Measurements from ENCODE around the gene SLC26A5. TPM values are rescaled to one million over a fixed set of nuclear protein-coding genes. Genes with fewer than 3 reads are reported as not detected.

SLC26A5 gene
- total RNA-seq, 4 donors from 2014 or later: 0.20 to 0.42 TPM; not detected in 2

- TF ChIP-seq POLR2A (IDR thresholded peaks at IDR 0.05) (no peak), CTCF (IDR thresholded peaks at IDR 0.05) (no peak), EP300 (IDR thresholded peaks at IDR 0.05) (no peak)
- DNase-seq (ENCODE audit: low spot score in 2 of 2): no peak
- Histone ChIP-seq H3K9me3 (no peaks in the 10 kb centered on the region), H3K4me3 (no peak overlapping the region), H3K4me1 (no peaks in the 10 kb centered on the region), H3K27ac (no peak overlapping the region), H3K27me3 (no peaks in the 10 kb centered on the region), H3K36me3 (no peaks in the 10 kb centered on the region)
- WGBS, 2 donors: 91 to 95% methylated on average over 5 of the region's 5 CpGs
Observed at GRCh38 chr7:103391150-103391549, 54.9 kb downstream of the SLC26A5 start.

GRCh38 chr7:103389263-103389662 is 56.7 kb downstream of the SLC26A5 start:
- H3K9me3 ChIP-seq: no peaks in the 10 kb centered on the region
- H3K4me1 ChIP-seq: no peaks in the 10 kb centered on the region
- no peaks in the 10 kb centered on the region for H3K36me3 ChIP-seq
- H3K27ac ChIP-seq: no peak overlapping the region
- 78 to 89% methylated on average over 3 of the region's 3 CpGs for WGBS, 2 donors
- H3K4me3 ChIP-seq: no peak overlapping the region
- H3K27me3 ChIP-seq: no peaks in the 10 kb centered on the region
- no peak for DNase-seq (ENCODE audit: low spot score in 2 of 2)
- TF ChIP-seq CTCF (IDR thresholded peaks at IDR 0.05): no peak
- no peak for TF ChIP-seq POLR2A (IDR thresholded peaks at IDR 0.05)
- no peak for TF ChIP-seq EP300 (IDR thresholded peaks at IDR 0.05)

- TF ChIP-seq EP300 (IDR thresholded peaks at IDR 0.05) (no peak), CTCF (IDR thresholded peaks at IDR 0.05) (no peak), POLR2A (IDR thresholded peaks at IDR 0.05) (no peak)
- WGBS, 2 donors: 82 to 84% methylated on average over 4 of the region's 4 CpGs
- no peaks in the 10 kb centered on the region for H3K27me3 ChIP-seq
Observed at GRCh38 chr7:103388469-103389140, 57.4 kb downstream of the SLC26A5 start.

GRCh38 chr7:103387242-103387641 is 58.8 kb downstream of the SLC26A5 start:
- WGBS, 2 donors: 64 to 70% methylated on average over 1 of the region's 1 CpG
- H3K36me3 ChIP-seq: no peaks in the 10 kb centered on the region
- no peaks in the 10 kb centered on the region for H3K4me1 ChIP-seq
- H3K27me3 ChIP-seq: no peaks in the 10 kb centered on the region
- no peak overlapping the region for H3K4me3 ChIP-seq
- H3K9me3 ChIP-seq: no peaks in the 10 kb centered on the region
- TF ChIP-seq CTCF (IDR thresholded peaks at IDR 0.05) (no peak), POLR2A (IDR thresholded peaks at IDR 0.05) (no peak), EP300 (IDR thresholded peaks at IDR 0.05) (no peak)
- H3K27ac ChIP-seq: no peak overlapping the region
- no peak for DNase-seq (ENCODE audit: low spot score in 2 of 2)

More at GRCh38 chr7:103388469-103389140, 57.4 kb downstream of the SLC26A5 start:
- Histone ChIP-seq H3K4me1 (no peaks in the 10 kb centered on the region), H3K27ac (no peak overlapping the region), H3K36me3 (no peaks in the 10 kb centered on the region), H3K9me3 (no peaks in the 10 kb centered on the region), H3K4me3 (no peak overlapping the region)
- no peak for DNase-seq (ENCODE audit: low spot score in 2 of 2)

GRCh38 chr7:103382032-103382402 is 64.0 kb downstream of the SLC26A5 start:
- 87 to 88% methylated on average over 5 of the region's 5 CpGs for WGBS, 2 donors
- no peak overlapping the region for H3K4me3 ChIP-seq
- no peaks in the 10 kb centered on the region for H3K36me3 ChIP-seq
- H3K27ac ChIP-seq: no peak overlapping the region
- no peak for DNase-seq (ENCODE audit: low spot score in 2 of 2)
- H3K9me3 ChIP-seq: no peaks in the 10 kb centered on the region
- H3K4me1 ChIP-seq: no peaks in the 10 kb centered on the region
- no peaks in the 10 kb centered on the region for H3K27me3 ChIP-seq
- no peak for TF ChIP-seq POLR2A (IDR thresholded peaks at IDR 0.05)
- no peak for TF ChIP-seq CTCF (IDR thresholded peaks at IDR 0.05)
- no peak for TF ChIP-seq EP300 (IDR thresholded peaks at IDR 0.05)
